SK-N-SH (cell line): Measurements from ENCODE around the gene WDFY1. TPM values are rescaled to one million over a fixed set of nuclear protein-coding genes. Genes with fewer than 3 reads are reported as not detected.

ENCODE experiments used
- CTCF ChIA-PET: fragments of 300-600, 350-600 bp; formaldehyde crosslinking; extraction: SDS; loops from one replicate; lab custom pipeline; 2021; lab: Yijun Ruan, JAX
- POLR2A ChIA-PET: fragments of 350-600 bp; sonication (Branson Sonifier 250); formaldehyde crosslinking; extraction: SDS; loops from one replicate; lab custom pipeline; 2020; ENCODE audit warnings: antibody characterized with exemption, inconsistent platforms; lab: Yijun Ruan, JAX
- DNase-seq: peaks from one replicate; pipeline ENCODE4 v3.0.0; 2012
- H2AFZ ChIP-seq: fragments of 200-600 bp; sonication (generic); 2 replicates; pipeline ENCODE4 v1.8.1; 2016; ENCODE audit warnings: antibody characterized with exemption, mild to moderate bottlenecking, low read depth
- H3F3A ChIP-seq: fragments of 200-600 bp; sonication (generic); replicated peaks from 2 replicates; pipeline ENCODE3; 2016; ENCODE audit warnings: antibody characterized with exemption, mild to moderate bottlenecking; ENCODE audit not compliant: insufficient read depth
- H3K27ac ChIP-seq, 2 experiments: fragments of 200-500 bp in 1 of 2; fragments of 200-600 bp in 1 of 2; sonication (Bioruptor generic) in 1 of 2; sonication (generic), shearing (Covaris generic) in 1 of 2; 2 replicates each; pipeline versions ENCODE4 v1.5.1 to v1.6.1; 2014 to 2016; ENCODE audit warnings: low read depth in 2 of 2, inconsistent platforms in 1 of 2, low read length in 1 of 2, mild to moderate bottlenecking in 1 of 2, mixed read lengths in 1 of 2
- H3K27me3 ChIP-seq: fragments of 200-600 bp; sonication (generic), shearing (Covaris generic); 2 replicates; pipeline ENCODE4 v1.6.1; 2016; ENCODE audit warnings: mixed run types; ENCODE audit not compliant: insufficient read depth
- H3K36me3 ChIP-seq, 2 experiments: fragments of 200-500 bp in 1 of 2; fragments of 200-600 bp in 1 of 2; sonication (Bioruptor generic) in 1 of 2; sonication (generic) in 1 of 2; replicated peaks in 1 of 2; 2 replicates each; pipeline versions ENCODE3 to v1.5.1; 2014 to 2016; ENCODE audit warnings: low read length in 1 of 2, mild to moderate bottlenecking in 1 of 2; ENCODE audit not compliant: insufficient read depth in 2 of 2, control insufficient read depth in 1 of 2
- H3K4me1 ChIP-seq, 2 experiments: fragments of 200-500 bp in 1 of 2; fragments of 200-600 bp in 1 of 2; sonication (Bioruptor generic) in 1 of 2; sonication (generic), shearing (Covaris generic) in 1 of 2; 2 replicates each; pipeline versions ENCODE4 v1.5.1 to v1.6.1; 2014 to 2016; ENCODE audit warnings: low read depth in 1 of 2, low read length in 1 of 2, mixed run types in 1 of 2; ENCODE audit not compliant: insufficient read depth in 2 of 2, control insufficient read depth in 1 of 2
- H3K4me2 ChIP-seq: fragments of 200-600 bp; sonication (generic), shearing (Covaris generic); 2 replicates; pipeline ENCODE4 v1.6.1; 2017; ENCODE audit warnings: mixed run types
- H3K4me3 ChIP-seq, 2 experiments: fragments of 200-500 bp in 1 of 2; fragments of 200-600 bp in 1 of 2; sonication (Bioruptor generic) in 1 of 2; sonication (generic), shearing (Covaris generic) in 1 of 2; 2 replicates each; pipeline versions ENCODE4 v1.5.1 to v1.8.1; 2014 to 2016; ENCODE audit warnings: low read depth in 2 of 2, inconsistent platforms in 1 of 2, low read length in 1 of 2, mild to moderate bottlenecking in 1 of 2, mixed read lengths in 1 of 2, moderate library complexity in 1 of 2
- H3K79me2 ChIP-seq: fragments of 200-600 bp; sonication (generic); 2 replicates; pipeline ENCODE4 v1.8.1; 2017; ENCODE audit warnings: mild to moderate bottlenecking; ENCODE audit not compliant: insufficient read depth
- H3K9ac ChIP-seq: fragments of 200-600 bp; sonication (generic); 2 replicates; pipeline ENCODE4 v1.6.1; 2017; ENCODE audit warnings: mixed run types
- H3K9me2 ChIP-seq: fragments of 200-600 bp; sonication (generic); 2 replicates; pipeline ENCODE4 v1.6.1; 2017; ENCODE audit warnings: mixed run types
- H3K9me3 ChIP-seq: fragments of 200-600 bp; sonication (generic); 2 replicates; pipeline ENCODE4 v1.6.1; 2017; ENCODE audit warnings: mixed run types, mild to moderate bottlenecking, moderate library complexity
- H4K20me1 ChIP-seq: fragments of 200-600 bp; sonication (generic); 2 replicates; pipeline ENCODE4 v1.6.1; 2017; ENCODE audit warnings: mild to moderate bottlenecking, mixed run types; ENCODE audit not compliant: insufficient read depth
- EP300 ChIP-seq, 2 experiments: IDR thresholded peaks; 2 replicates each; pipeline versions ENCODE4 v1.4.0 to v1.6.1; 2012; ENCODE audit warnings: borderline replicate concordance in 1 of 2, low read depth in 1 of 2, low read length in 1 of 2
- FOXJ3 ChIP-seq: sonication (generic); formaldehyde crosslinking; IDR thresholded peaks from 2 replicates; pipeline ENCODE4 v1.5.1; 2020; ENCODE audit warnings: mild to moderate bottlenecking, missing genetic modification reagents
- FOXM1 ChIP-seq: IDR thresholded peaks from 2 replicates; pipeline ENCODE4 v1.4.0; 2012; ENCODE audit warnings: low read depth, mild to moderate bottlenecking
- JUND ChIP-seq: IDR thresholded peaks from 2 replicates; pipeline ENCODE4 v1.4.0; 2012
- MEF2A ChIP-seq: IDR thresholded peaks from 2 replicates; pipeline ENCODE4 v1.4.0; 2012; ENCODE audit warnings: low read depth, borderline replicate concordance
- RAD21 ChIP-seq: IDR thresholded peaks from 2 replicates; pipeline ENCODE4 v1.6.1; 2012; ENCODE audit warnings: mild to moderate bottlenecking, low read length
- RCOR1 ChIP-seq: fragments of 150-350 bp; IDR thresholded peaks from 2 replicates; pipeline ENCODE4 v1.6.1; 2017; ENCODE audit warnings: antibody characterized with exemption, low read length
- RFX5 ChIP-seq: IDR thresholded peaks from 2 replicates; pipeline ENCODE4 v1.6.1; 2012; ENCODE audit warnings: mild to moderate bottlenecking, improper control_type of control experiment, low read length
- SMC3 ChIP-seq: IDR thresholded peaks from 2 replicates; pipeline ENCODE4 v1.6.1; 2012; ENCODE audit warnings: low read depth, low read length, improper control_type of control experiment
- TAF1 ChIP-seq: IDR thresholded peaks from 2 replicates; pipeline ENCODE4 v1.6.1; 2012; ENCODE audit warnings: low read depth, mild to moderate bottlenecking, low read length, moderate library complexity, borderline replicate concordance
- TCF12 ChIP-seq: IDR thresholded peaks from 2 replicates; pipeline ENCODE4 v1.4.0; 2012
- YY1 ChIP-seq: IDR thresholded peaks from 2 replicates; pipeline ENCODE4 v1.4.0; 2012; ENCODE audit warnings: low read depth, mild to moderate bottlenecking
- WGBS: methylation state at CpG from one replicate; pipeline ENCODE4 v1.1.6; 2017; ENCODE audit warnings: low lambda C conversion rate; 5-methylcytosine and 5-hydroxymethylcytosine counted together
- polyA plus RNA-seq, 3 experiments: library from polyadenylated mRNA; depleted of rRNA; stranded (reverse); fragments of >200 nt; gene quantifications; 2 replicates each; pipeline ENCODE4 v1.2.3, GENCODE V29; 2012
- TF ChIP-seq, protein P1 (sequence below): IDR thresholded peaks from 2 replicates; pipeline ENCODE4 v1.6.1; 2012; ENCODE audit warnings: mild to moderate bottlenecking, low read depth, low read length, moderate library complexity
- TF ChIP-seq, protein P2 (sequence below): IDR thresholded peaks from 2 replicates; pipeline ENCODE4 v1.4.0; 2012; ENCODE audit warnings: low read depth

Gene WDFY1
- polyA plus RNA-seq, 1 of the 3 experiments (the other 2 are of a cell fraction), result 21.7 TPM

DNA sequence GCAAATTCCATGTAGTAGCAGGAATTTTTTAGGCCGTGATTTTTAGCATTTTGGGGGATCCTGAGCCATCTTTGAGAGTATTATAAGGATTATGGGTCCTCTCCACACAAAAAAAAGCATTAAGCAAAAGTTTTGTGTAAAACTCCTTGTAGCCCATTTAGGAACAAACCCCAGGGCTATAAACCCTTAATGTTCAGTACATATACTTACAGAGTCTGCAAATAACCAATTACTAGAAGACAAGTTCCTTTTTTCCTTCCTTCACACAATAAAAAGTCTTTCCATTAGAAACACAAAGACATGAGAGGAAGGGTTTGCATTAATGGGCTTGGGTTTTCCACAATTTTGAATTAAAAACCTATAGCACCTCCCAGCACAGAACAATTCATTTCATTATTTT is 44.6 kb downstream of the WDFY1 start:
- no peaks in the 10 kb centered on the region for H3K27me3 ChIP-seq
- DNase-seq, result no peak
- H2AFZ ChIP-seq, result no peak overlapping the region
- WGBS, result 100% methylated on average over 1 of the region's 1 CpG
- H3F3A ChIP-seq, result peaks cover 9% of the 10 kb centered on the region
- H3K9ac ChIP-seq, result no peak overlapping the region
- no peak overlapping the region for H3K4me2 ChIP-seq
- ChIA-PET CTCF (no interaction called here), POLR2A (no interaction called here)
- H3K27ac ChIP-seq, result no peak overlapping the region
- no peaks in the 10 kb centered on the region for H3K4me1 ChIP-seq
- H3K9me3 ChIP-seq, result no peaks in the 10 kb centered on the region
- peaks cover 36 to 60% of the 10 kb centered on the region in 2 experiments for H3K36me3 ChIP-seq
- no peaks in the 10 kb centered on the region for H4K20me1 ChIP-seq
- H3K4me3 ChIP-seq, result no peak overlapping the region
- H3K9me2 ChIP-seq, result no peaks in the 10 kb centered on the region
- no peak for TF ChIP-seq MEF2A
- TF ChIP-seq EP300 (IDR thresholded peaks at IDR 0.05; ENCODE audit: borderline replicate concordance in 1 of 2, low read depth in 1 of 2, low read length in 1 of 2), result no peak
- TF ChIP-seq SMC3, result no peak
- no peak for TF ChIP-seq JUND
- TF ChIP-seq FOXM1, result no peak
- TF ChIP-seq YY1, result no peak
- TF ChIP-seq RAD21, result no peak
- no peak for TF ChIP-seq TAF1
- no peak for TF ChIP-seq TCF12
- TF ChIP-seq RCOR1, result no peak
- no peak for TF ChIP-seq RFX5
- no peak for TF ChIP-seq FOXJ3
- H3K79me2 ChIP-seq, result peaks cover 14% of the 10 kb centered on the region

DNA sequence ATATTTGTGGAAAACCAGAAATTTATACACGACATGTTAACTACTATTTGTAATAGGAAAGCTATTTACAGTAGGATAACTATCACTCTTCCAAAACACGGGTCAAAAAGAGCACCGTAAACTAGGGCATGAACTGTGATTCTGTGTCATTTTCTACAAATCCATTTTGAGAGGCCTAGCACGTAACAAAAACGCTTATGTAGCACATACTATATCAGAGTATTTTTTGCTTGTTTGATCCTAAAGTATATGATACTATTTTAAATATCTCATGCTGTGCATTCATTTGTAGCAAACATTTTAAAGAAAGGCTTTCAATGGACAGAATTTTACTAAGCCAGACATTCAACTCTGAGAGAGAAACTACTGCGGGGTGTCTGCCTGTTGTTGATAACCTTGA is 45.1 kb downstream of the WDFY1 start:
- Histone ChIP-seq H3K79me2 (peaks cover 9% of the 10 kb centered on the region), H3K27me3 (no peaks in the 10 kb centered on the region), H2AFZ (no peak overlapping the region), H3F3A (peaks cover 11% of the 10 kb centered on the region), H4K20me1 (no peaks in the 10 kb centered on the region), H3K27ac (no peak overlapping the region), H3K36me3 (peaks cover 36 to 60% of the 10 kb centered on the region in 2 experiments), H3K9me2 (no peaks in the 10 kb centered on the region), H3K4me3 (no peak overlapping the region), H3K9ac (no peak overlapping the region), H3K4me1 (no peaks in the 10 kb centered on the region), H3K9me3 (no peaks in the 10 kb centered on the region), H3K4me2 (no peak overlapping the region)
- DNase-seq, result no peak
- TF ChIP-seq, protein P1, sequence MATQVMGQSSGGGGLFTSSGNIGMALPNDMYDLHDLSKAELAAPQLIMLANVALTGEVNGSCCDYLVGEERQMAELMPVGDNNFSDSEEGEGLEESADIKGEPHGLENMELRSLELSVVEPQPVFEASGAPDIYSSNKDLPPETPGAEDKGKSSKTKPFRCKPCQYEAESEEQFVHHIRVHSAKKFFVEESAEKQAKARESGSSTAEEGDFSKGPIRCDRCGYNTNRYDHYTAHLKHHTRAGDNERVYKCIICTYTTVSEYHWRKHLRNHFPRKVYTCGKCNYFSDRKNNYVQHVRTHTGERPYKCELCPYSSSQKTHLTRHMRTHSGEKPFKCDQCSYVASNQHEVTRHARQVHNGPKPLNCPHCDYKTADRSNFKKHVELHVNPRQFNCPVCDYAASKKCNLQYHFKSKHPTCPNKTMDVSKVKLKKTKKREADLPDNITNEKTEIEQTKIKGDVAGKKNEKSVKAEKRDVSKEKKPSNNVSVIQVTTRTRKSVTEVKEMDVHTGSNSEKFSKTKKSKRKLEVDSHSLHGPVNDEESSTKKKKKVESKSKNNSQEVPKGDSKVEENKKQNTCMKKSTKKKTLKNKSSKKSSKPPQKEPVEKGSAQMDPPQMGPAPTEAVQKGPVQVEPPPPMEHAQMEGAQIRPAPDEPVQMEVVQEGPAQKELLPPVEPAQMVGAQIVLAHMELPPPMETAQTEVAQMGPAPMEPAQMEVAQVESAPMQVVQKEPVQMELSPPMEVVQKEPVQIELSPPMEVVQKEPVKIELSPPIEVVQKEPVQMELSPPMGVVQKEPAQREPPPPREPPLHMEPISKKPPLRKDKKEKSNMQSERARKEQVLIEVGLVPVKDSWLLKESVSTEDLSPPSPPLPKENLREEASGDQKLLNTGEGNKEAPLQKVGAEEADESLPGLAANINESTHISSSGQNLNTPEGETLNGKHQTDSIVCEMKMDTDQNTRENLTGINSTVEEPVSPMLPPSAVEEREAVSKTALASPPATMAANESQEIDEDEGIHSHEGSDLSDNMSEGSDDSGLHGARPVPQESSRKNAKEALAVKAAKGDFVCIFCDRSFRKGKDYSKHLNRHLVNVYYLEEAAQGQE, result no peak
- TF ChIP-seq, protein P2, sequence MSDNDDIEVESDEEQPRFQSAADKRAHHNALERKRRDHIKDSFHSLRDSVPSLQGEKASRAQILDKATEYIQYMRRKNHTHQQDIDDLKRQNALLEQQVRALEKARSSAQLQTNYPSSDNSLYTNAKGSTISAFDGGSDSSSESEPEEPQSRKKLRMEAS, result no peak
- TF ChIP-seq RAD21, result no peak
- CTCF ChIA-PET, result no interaction called here
- POLR2A ChIA-PET, result no interaction called here
- WGBS, result 97% methylated on average over 6 of the region's 6 CpGs
